Stimulated activated CD4-positive, alpha-beta T cell treated with anti-CD3 and anti-CD28 coated beads, TNF-alpha, amount 100 ng/mL, for 4 hours (primary cell): ENCODE measurements around the gene RHBDD2.
A peak's percentile ranks its signal among the peaks of the same experiment; 100 is the strongest.

Experiments used
- DNase-seq, 3 experiments: peaks; one replicate each; pipeline ENCODE4 v3.0.0-alpha.2; 2020; ENCODE audit warnings: low read depth in 3 of 3

The RHBDD2 gene

GRCh38 chr7:75920431-75921161 is 41.8 kb downstream of the RHBDD2 start:
- peak in 1 of 3 experiments; percentile 25 for DNase-seq

- DNase-seq, result no peak
These were observed 42.6 kb downstream of the RHBDD2 start for GRCh38 chr7:75921479-75921878.

GRCh38 chr7:75922966-75923603 is 44.3 kb downstream of the RHBDD2 start:
- no peak for DNase-seq

GRCh38 chr7:75924256-75924655 is 45.4 kb downstream of the RHBDD2 start:
- DNase-seq, result no peak

- no peak for DNase-seq
These were observed 46.1 kb downstream of the RHBDD2 start for GRCh38 chr7:75924889-75925288.

GRCh38 chr7:75925717-75926435 is 47.0 kb downstream of the RHBDD2 start:
- DNase-seq, result no peak

- no peak for DNase-seq
These were observed 49.7 kb downstream of the RHBDD2 start for GRCh38 chr7:75928568-75928914.

GRCh38 chr7:75931680-75932079 is 52.8 kb downstream of the RHBDD2 start:
- DNase-seq, result no peak

- DNase-seq, result no peak
These were observed 59.3 kb downstream of the RHBDD2 start for GRCh38 chr7:75937958-75938786.
